Astrocyte of the cerebellum (primary cell): Measurements from ENCODE around the gene CCDC47.

Source experiments
- DNase-seq: peaks from one replicate; pipeline ENCODE4 v3.0.0-alpha.2; 2011; ENCODE audit warnings: low read depth
- H3K4me3 ChIP-seq: 2 replicates; pipeline ENCODE4 v1.5.1; 2011; ENCODE audit warnings: mild to moderate bottlenecking, low read depth, low read length, moderate library complexity
- in situ Hi-C: cut with HindIII; loops from 2 replicates; pipeline ENCODE4 v1.10.0; 2017; ENCODE audit warnings: low sequenced_read_pairs
- TF ChIP-seq, protein P1 (sequence below): IDR thresholded peaks from 2 replicates; pipeline ENCODE4 v1.5.1; 2012; ENCODE audit warnings: low read length, low read depth, moderate library complexity, mild to moderate bottlenecking; ENCODE audit errors: missing control alignments

CCDC47 gene

DNA sequence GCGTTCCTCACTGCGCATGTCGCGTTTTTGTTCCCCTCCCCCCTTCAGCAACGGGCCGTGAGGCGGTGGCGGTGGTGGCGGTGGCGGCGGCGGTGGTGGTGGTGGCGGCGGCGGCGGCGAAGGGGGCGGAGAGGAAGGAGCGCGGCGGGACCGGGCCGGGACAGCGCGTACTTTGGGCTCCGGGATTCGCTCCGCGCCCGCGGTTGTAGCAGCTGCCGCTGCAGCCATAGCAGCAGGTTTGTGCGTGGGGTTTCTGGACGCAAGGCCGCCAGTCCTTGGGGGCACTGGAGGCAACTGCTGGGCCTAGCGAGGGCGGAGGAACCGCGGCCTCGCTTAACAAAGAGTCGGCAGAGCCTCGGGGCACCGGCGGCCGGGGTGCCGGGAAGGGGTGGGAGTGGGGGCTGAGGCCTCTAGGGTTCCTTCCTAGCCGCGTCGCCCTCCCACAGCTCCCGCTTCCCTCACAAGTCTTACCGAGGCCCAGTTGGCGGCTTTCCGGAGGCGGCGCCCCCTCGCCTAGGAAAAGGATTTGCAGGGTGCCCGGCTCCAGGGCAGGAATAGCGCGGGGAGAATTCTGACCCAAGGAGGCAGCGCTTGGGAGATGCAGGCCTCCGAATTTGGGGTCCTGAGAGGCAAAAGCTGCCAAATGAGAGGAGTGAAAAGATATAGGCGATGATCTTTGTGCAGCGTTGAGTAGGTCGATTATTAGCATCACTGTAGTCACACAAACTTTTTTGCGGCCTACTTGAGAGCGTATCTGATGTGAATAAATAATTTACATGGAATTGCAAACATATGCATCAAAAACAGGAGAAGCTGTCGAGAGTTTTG lies 958 bp upstream of the CCDC47 start, which contains the start of gene DDX42:
Gene DDX42 (plus strand): TSS at position 30 of the 828 bp plus-strand sequence. CDS start 12,880 bp downstream, outside the sequence.
- TF ChIP-seq, protein P1, sequence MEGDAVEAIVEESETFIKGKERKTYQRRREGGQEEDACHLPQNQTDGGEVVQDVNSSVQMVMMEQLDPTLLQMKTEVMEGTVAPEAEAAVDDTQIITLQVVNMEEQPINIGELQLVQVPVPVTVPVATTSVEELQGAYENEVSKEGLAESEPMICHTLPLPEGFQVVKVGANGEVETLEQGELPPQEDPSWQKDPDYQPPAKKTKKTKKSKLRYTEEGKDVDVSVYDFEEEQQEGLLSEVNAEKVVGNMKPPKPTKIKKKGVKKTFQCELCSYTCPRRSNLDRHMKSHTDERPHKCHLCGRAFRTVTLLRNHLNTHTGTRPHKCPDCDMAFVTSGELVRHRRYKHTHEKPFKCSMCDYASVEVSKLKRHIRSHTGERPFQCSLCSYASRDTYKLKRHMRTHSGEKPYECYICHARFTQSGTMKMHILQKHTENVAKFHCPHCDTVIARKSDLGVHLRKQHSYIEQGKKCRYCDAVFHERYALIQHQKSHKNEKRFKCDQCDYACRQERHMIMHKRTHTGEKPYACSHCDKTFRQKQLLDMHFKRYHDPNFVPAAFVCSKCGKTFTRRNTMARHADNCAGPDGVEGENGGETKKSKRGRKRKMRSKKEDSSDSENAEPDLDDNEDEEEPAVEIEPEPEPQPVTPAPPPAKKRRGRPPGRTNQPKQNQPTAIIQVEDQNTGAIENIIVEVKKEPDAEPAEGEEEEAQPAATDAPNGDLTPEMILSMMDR = no peak
- H3K4me3 ChIP-seq = peak within 1 kb of the TSS; percentile 82
- peak; percentile 22 for DNase-seq
- in situ Hi-C loops = no loop called here

- in situ Hi-C loops = no loop called here
- TF ChIP-seq, protein P1 = no peak
- peak overlapping the region; percentile 82 for H3K4me3 ChIP-seq
- peak; percentile 9 for DNase-seq
Measured at GRCh38 chr17:63772801-63773271, 561 bp downstream of the CCDC47 start.

DNA sequence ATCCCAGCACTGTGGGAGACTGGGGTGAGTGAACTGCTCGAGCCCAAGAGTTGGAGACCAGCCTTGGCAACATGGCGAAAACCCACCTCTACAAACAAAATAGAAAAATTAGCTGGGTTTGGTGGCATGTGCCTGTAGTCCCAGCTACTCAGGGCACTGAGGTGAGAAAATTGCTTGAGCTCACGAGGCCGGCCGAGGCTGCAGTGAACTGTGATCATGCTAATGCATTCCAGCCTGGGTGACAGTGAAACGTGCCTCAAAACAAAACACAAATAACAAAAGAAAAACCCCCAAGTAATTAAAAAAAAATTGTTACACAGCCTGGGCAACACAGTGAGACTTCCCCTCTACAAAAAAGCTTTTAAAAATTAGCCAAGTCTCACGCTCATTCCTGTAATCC lies 5.0 kb downstream of the CCDC47 start:
- TF ChIP-seq, protein P1 = no peak
- DNase-seq = no peak
- no peak overlapping the region for H3K4me3 ChIP-seq
- in situ Hi-C loops = loop anchor here (5.0 kb wide), 1 partner anchor 56 kb away; no protein-coding TSS in a partner anchor

GRCh38 chr17:63766754-63767153 lies 6.6 kb downstream of the CCDC47 start:
- in situ Hi-C loops = loop anchor here (5.0 kb wide), 1 partner anchor 54 kb away; no protein-coding TSS in a partner anchor
- no peak for DNase-seq
- H3K4me3 ChIP-seq = no peak overlapping the region
- TF ChIP-seq, protein P1 = no peak

GRCh38 chr17:63764716-63765115 lies 8.7 kb downstream of the CCDC47 start:
- no peak for DNase-seq
- no peak overlapping the region for H3K4me3 ChIP-seq
- in situ Hi-C loops = loop anchor here (5.0 kb wide), 1 partner anchor 52 kb away; no protein-coding TSS in a partner anchor
- TF ChIP-seq, protein P1 = no peak

- no peak for DNase-seq
- no peak overlapping the region for H3K4me3 ChIP-seq
- in situ Hi-C loops = no loop called here
- TF ChIP-seq, protein P1 = no peak
Measured at GRCh38 chr17:63762161-63763078, 11.0 kb downstream of the CCDC47 start.
